Breast epithelium (tissue), 3 donors: Measurements from ENCODE around the gene SYDE1.
"Not testable (repeated sequence)": the region's sequence is repeated elsewhere in the genome, so short reads cannot be mapped to it uniquely, and the experiment has no call there.

ENCODE experiments used
- CTCF ChIP-seq, 3 donors: fragments of 450-650 bp; IDR thresholded peaks; one replicate each; pipeline ENCODE4 v1.5.1; 2016 to 2017; ENCODE audit warnings: antibody characterized with exemption in 3 of 3, mild to moderate bottlenecking in 3 of 3, moderate library complexity in 3 of 3
- POLR2A ChIP-seq: fragments of 450-650 bp; IDR thresholded peaks from one replicate; pipeline ENCODE4 v1.6.1; 2016; ENCODE audit warnings: antibody characterized with exemption, mild to moderate bottlenecking, moderate library complexity
- POLR2AphosphoS5 ChIP-seq, 3 donors: sonication (generic); formaldehyde crosslinking; IDR thresholded peaks; one replicate each; pipeline ENCODE4 v1.6.1; 2017; ENCODE audit warnings: antibody characterized with exemption in 3 of 3

- TF ChIP-seq POLR2AphosphoS5 (IDR thresholded peaks at IDR 0.05); POLR2A; CTCF (IDR thresholded peaks at IDR 0.05): not testable (repeated sequence)
Measured at GRCh38 chr19:15070386-15070785, 36.8 kb upstream of the SYDE1 start.
